Hepatocyte (in vitro differentiated cells): Measurements from ENCODE around the gene SREBF1. TPM values are rescaled to one million over a fixed set of nuclear protein-coding genes. Genes with fewer than 3 reads are reported as not detected.

ENCODE experiments used
- DNase-seq: peaks from one replicate; pipeline ENCODE4 v3.0.0-alpha.2; 2016; ENCODE audit warnings: low spot score
- H2AFZ ChIP-seq: fragments of 200-600 bp; sonication (generic); 2 replicates; pipeline ENCODE4 v1.6.0; 2016; ENCODE audit warnings: antibody characterized with exemption, mild to moderate bottlenecking
- H3K27ac ChIP-seq: fragments of 200-600 bp; sonication (generic); 2 replicates; pipeline ENCODE4 v1.5.1; 2016; ENCODE audit warnings: mild to moderate bottlenecking
- H3K27me3 ChIP-seq: fragments of 200-600 bp; sonication (generic); 2 replicates; pipeline ENCODE4 v1.6.1; 2016
- H3K36me3 ChIP-seq: fragments of 200-600 bp; sonication (generic); replicated peaks from 2 replicates; pipeline ENCODE4 v1.5.1; 2016; ENCODE audit warnings: low read depth; ENCODE audit not compliant: insufficient read depth
- H3K4me1 ChIP-seq: fragments of 200-600 bp; sonication (generic); 2 replicates; pipeline ENCODE4 v1.5.1; 2016; ENCODE audit warnings: mild to moderate bottlenecking, moderate library complexity; ENCODE audit not compliant: insufficient read depth
- H3K4me2 ChIP-seq: fragments of 200-600 bp; sonication (generic); 2 replicates; pipeline ENCODE4 v1.6.0; 2016
- H3K4me3 ChIP-seq: fragments of 200-600 bp; sonication (generic); 2 replicates; pipeline ENCODE4 v1.5.1; 2016; ENCODE audit warnings: mild to moderate bottlenecking
- H3K79me2 ChIP-seq: fragments of 200-600 bp; sonication (generic); 2 replicates; pipeline ENCODE4 v1.6.0; 2017; ENCODE audit warnings: mild to moderate bottlenecking
- H3K9me2 ChIP-seq: fragments of 200-600 bp; sonication (generic); replicated peaks from 2 replicates; pipeline ENCODE4 v1.6.0; 2017; ENCODE audit warnings: mild to moderate bottlenecking; ENCODE audit not compliant: insufficient read depth
- H3K9me3 ChIP-seq: fragments of 200-600 bp; sonication (generic); 2 replicates; pipeline ENCODE4 v1.5.1; 2016; ENCODE audit warnings: low read depth, mild to moderate bottlenecking
- H4K20me1 ChIP-seq: fragments of 200-600 bp; sonication (generic); 2 replicates; pipeline ENCODE4 v1.6.0; 2016; ENCODE audit warnings: mild to moderate bottlenecking; ENCODE audit not compliant: insufficient read depth, poor library complexity, severe bottlenecking
- CTCF ChIP-seq: fragments of 200-600 bp; sonication (generic); IDR thresholded peaks from 2 replicates; pipeline ENCODE4 v1.5.1; 2016; ENCODE audit warnings: antibody characterized with exemption, mild to moderate bottlenecking; ENCODE audit not compliant: poor library complexity
- EZH2 ChIP-seq: fragments of 200-600 bp; sonication (generic); IDR thresholded peaks from 2 replicates; pipeline ENCODE4 v1.6.1; 2016; ENCODE audit warnings: antibody characterized with exemption, mild to moderate bottlenecking, borderline replicate concordance
- EZH2phosphoT487 ChIP-seq: fragments of 200-600 bp; sonication (generic); IDR thresholded peaks from one replicate; pipeline ENCODE4 v1.6.1; 2018; ENCODE audit warnings: antibody characterized with exemption, mild to moderate bottlenecking, low read depth, moderate library complexity; ENCODE audit not compliant: unreplicated experiment, severe bottlenecking
- WGBS: methylation state at CpG from one replicate; pipeline ENCODE4 v1.1.6; 2016; ENCODE audit warnings: low lambda C conversion rate; ENCODE audit errors: missing lambda C conversion rate; 5-methylcytosine and 5-hydroxymethylcytosine counted together
- polyA plus RNA-seq: library from polyadenylated mRNA; unstranded; fragments of >200 nt; fragmentation: Nextera tagmentation; extraction: Ambion mirVana; gene quantifications from 2 replicates; pipeline ENCODE4 v1.2.1, GENCODE V29; 2016
- total RNA-seq: library from RNA; depleted of rRNA; stranded (reverse); fragments of >200 nt; gene quantifications from 2 replicates; pipeline ENCODE4 v1.2.3, GENCODE V29; 2014

The SREBF1 gene
- total and polyA plus RNA-seq, 2 experiments from 2014 or later = 57.1 to 140 TPM

GRCh38 chr17:17816831-17817551 is 19.8 kb downstream of the SREBF1 start:
- Histone ChIP-seq H3K79me2 (peaks cover 25% of the 10 kb centered on the region), H4K20me1 (peaks cover 36% of the 10 kb centered on the region), H3K4me3 (no peak overlapping the region), H3K27me3 (no peaks in the 10 kb centered on the region), H3K9me3 (no peaks in the 10 kb centered on the region), H3K27ac (no peak overlapping the region), H3K4me2 (no peak overlapping the region), H2AFZ (no peak overlapping the region), H3K4me1 (peaks cover 26% of the 10 kb centered on the region), H3K36me3 (no peaks in the 10 kb centered on the region), H3K9me2 (no peaks in the 10 kb centered on the region)
- DNase-seq = no peak
- TF ChIP-seq CTCF (no peak), EZH2phosphoT487 (no peak)
- 93% methylated on average over 24 of the region's 24 CpGs for WGBS

DNA sequence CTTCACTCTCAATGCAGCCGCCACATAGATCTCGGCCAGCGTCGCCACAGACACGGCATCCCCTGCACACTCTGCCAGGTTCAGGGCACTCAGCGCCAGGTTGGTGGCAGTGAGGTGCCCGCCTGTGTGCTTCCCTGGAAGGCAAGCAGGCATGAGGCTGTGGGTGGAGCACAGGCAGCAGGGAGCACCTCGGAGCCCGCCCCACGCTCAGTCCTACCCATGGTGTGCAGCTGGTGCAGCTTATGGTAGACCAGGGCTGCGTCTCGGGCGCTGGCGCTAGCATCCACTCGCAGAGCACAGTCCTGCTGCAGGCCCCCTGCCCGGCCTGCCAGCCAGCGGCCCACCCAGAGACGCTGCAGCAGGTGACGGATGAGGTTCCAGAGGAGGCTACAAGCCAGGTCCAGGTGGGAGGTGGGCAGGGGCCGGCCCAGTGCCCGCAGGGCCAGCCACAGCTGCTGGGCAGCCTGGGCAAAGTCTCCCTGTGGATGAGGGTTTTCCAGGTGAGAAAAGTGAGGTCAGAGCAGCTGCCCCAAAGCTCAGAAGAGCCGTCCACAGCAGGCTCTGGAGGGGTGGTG is 20.5 kb downstream of the SREBF1 start:
- TF ChIP-seq EZH2 (no peak), CTCF (no peak), EZH2phosphoT487 (no peak)
- Histone ChIP-seq H3K4me3 (no peak overlapping the region), H4K20me1 (peaks cover 32% of the 10 kb centered on the region), H3K79me2 (peaks cover 18% of the 10 kb centered on the region), H3K4me2 (no peak overlapping the region), H2AFZ (no peak overlapping the region), H3K36me3 (no peaks in the 10 kb centered on the region), H3K9me2 (no peaks in the 10 kb centered on the region), H3K27ac (no peak overlapping the region), H3K27me3 (no peaks in the 10 kb centered on the region), H3K4me1 (peaks cover 26% of the 10 kb centered on the region), H3K9me3 (no peaks in the 10 kb centered on the region)
- 96% methylated on average over 22 of the region's 22 CpGs for WGBS
- DNase-seq = no peak

DNA sequence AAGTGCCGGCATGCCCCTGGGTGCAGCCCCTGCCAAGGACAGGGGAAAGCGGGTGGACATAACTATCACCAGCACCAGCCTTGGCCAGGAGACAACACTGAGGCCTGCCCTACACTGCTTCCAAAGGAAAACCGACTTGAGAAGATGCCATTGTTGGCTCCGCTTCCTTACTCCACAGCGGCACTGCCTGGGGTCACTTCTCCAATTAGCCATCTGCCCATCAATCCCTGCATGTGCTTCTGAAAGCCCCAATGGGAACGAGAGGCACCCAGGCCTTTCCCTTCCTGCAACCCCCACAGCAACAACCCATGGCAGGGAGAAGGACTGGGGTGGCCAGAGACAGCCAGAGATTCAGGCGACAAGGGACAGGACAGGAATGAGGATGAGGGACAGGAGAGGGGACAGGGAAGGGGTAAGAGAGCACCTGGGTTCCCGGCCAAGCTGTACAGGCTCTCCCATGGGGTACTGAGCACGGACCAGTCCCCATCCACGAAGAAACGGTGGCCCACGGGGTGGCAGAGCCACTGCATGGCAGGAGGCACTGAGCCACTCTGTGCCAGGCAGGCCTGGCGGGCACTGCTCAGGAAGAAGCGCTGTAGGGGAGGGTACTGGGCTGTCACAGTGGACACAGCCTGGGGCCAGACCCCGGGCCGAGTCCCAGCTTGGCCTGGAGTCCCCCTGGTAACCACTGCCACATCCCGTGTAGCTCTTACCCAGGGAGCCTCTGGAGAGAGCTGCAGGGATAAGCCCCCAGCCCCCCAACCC is 21.2 kb downstream of the SREBF1 start:
- Histone ChIP-seq H2AFZ (no peak overlapping the region), H3K79me2 (peaks cover 11% of the 10 kb centered on the region), H4K20me1 (peaks cover 25% of the 10 kb centered on the region), H3K9me3 (no peaks in the 10 kb centered on the region), H3K4me2 (no peak overlapping the region), H3K9me2 (no peaks in the 10 kb centered on the region), H3K36me3 (no peaks in the 10 kb centered on the region), H3K27me3 (no peaks in the 10 kb centered on the region), H3K4me1 (peaks cover 24% of the 10 kb centered on the region), H3K4me3 (no peak overlapping the region), H3K27ac (no peak overlapping the region)
- TF ChIP-seq CTCF = no peak
- TF ChIP-seq EZH2 = no peak
- no peak for TF ChIP-seq EZH2phosphoT487
- no peak for DNase-seq
- WGBS = 95% methylated on average over 15 of the region's 17 CpGs
